Keratinocyte (primary cell): ENCODE measurements around the gene ZBTB20. TPM values are rescaled to one million over a fixed set of nuclear protein-coding genes. Genes with fewer than 3 reads are reported as not detected.

Source experiments
- DNase-seq: peaks from one replicate; pipeline ENCODE4 v3.0.0-alpha.2; 2011; ENCODE audit warnings: low read depth, missing footprints, low spot score
- FAIRE-seq: peaks from 2 replicates; lab custom pipeline; 2011; peaks lifted over from hg19 to GRCh38; lab: Jason Lieb, UNC
- H2AFZ ChIP-seq: 2 replicates; pipeline ENCODE4 v1.6.0; 2012; ENCODE audit warnings: low read length, control low read depth, inconsistent platforms; ENCODE audit not compliant: control insufficient read depth
- H3K27ac ChIP-seq: 2 replicates; pipeline ENCODE4 v1.5.1; 2011; ENCODE audit warnings: low read length; ENCODE audit not compliant: control insufficient read depth, insufficient read depth
- H3K27me3 ChIP-seq: 3 replicates; pipeline ENCODE4 v1.6.0; 2011; ENCODE audit warnings: low read length; ENCODE audit not compliant: control insufficient read depth, insufficient read depth; ENCODE audit errors: extremely low read depth
- H3K36me3 ChIP-seq, 2 experiments: 2 replicates in 1 of 2; 3 replicates in 1 of 2; pipeline ENCODE4 v1.5.1; 2011; ENCODE audit warnings: low read length in 2 of 2, mild to moderate bottlenecking in 1 of 2; ENCODE audit not compliant: control insufficient read depth in 2 of 2, insufficient read depth in 2 of 2; ENCODE audit errors: extremely low read depth in 1 of 2
- H3K4me1 ChIP-seq: 3 replicates; pipeline ENCODE4 v1.5.1; 2011; ENCODE audit warnings: low read length; ENCODE audit not compliant: control insufficient read depth, insufficient read depth; ENCODE audit errors: extremely low read depth
- H3K4me2 ChIP-seq: 3 replicates; pipeline ENCODE4 v1.6.0; 2011; ENCODE audit warnings: low read depth, low read length; ENCODE audit not compliant: control insufficient read depth, insufficient read depth; ENCODE audit errors: extremely low read depth
- H3K4me3 ChIP-seq, 3 experiments: fragments of 200-600 bp in 1 of 3; sonication (generic) in 1 of 3; 2 replicates in 2 of 3; 3 replicates in 1 of 3; pipeline ENCODE4 v1.5.1; 2011 to 2016; ENCODE audit warnings: low read length in 3 of 3, mild to moderate bottlenecking in 3 of 3, control low read depth in 2 of 3, inconsistent platforms in 1 of 3, low read depth in 1 of 3, mixed read lengths in 1 of 3, mixed run types in 1 of 3, moderate library complexity in 1 of 3; ENCODE audit not compliant: control insufficient read depth in 2 of 3, insufficient read depth in 2 of 3; ENCODE audit errors: extremely low read depth in 1 of 3
- H3K79me2 ChIP-seq: 2 replicates; pipeline ENCODE4 v1.6.0; 2012; ENCODE audit warnings: low read length; ENCODE audit not compliant: control insufficient read depth, insufficient read depth
- H3K9ac ChIP-seq: 3 replicates; pipeline ENCODE4 v1.6.0; 2011; ENCODE audit warnings: low read length; ENCODE audit not compliant: control insufficient read depth, insufficient read depth; ENCODE audit errors: extremely low read depth
- H3K9me1 ChIP-seq: 3 replicates; pipeline ENCODE4 v1.6.0; 2011; ENCODE audit warnings: low read length; ENCODE audit not compliant: control insufficient read depth, insufficient read depth; ENCODE audit errors: extremely low read depth
- H3K9me3 ChIP-seq: 2 replicates; pipeline ENCODE4 v1.5.1; 2012; ENCODE audit warnings: low read depth, low read length; ENCODE audit not compliant: control insufficient read depth
- H4K20me1 ChIP-seq: 3 replicates; pipeline ENCODE4 v1.6.0; 2011; ENCODE audit warnings: low read length; ENCODE audit not compliant: control insufficient read depth, insufficient read depth; ENCODE audit errors: extremely low read depth
- EZH2 ChIP-seq: IDR thresholded peaks from one replicate; pipeline ENCODE4 v1.6.1; 2012; ENCODE audit warnings: inconsistent platforms, mild to moderate bottlenecking, low read length, moderate library complexity
- dilution Hi-C: fragments of 300-500 bp; cut with MboI; formaldehyde crosslinking; loops from one replicate; pipeline ENCODE4 v1.7.0; 2020; ENCODE audit warnings: low sequenced_read_pairs; ENCODE audit not compliant: extremely low pct_ligation_motif_present
- polyA plus RNA-seq, 5 experiments: library from polyadenylated mRNA; depleted of rRNA in 3 of 5; stranded (reverse) in 3 of 5; stranded (forward) in 1 of 5; unstranded in 1 of 5; fragments of >200 nt; gene quantifications; 1 replicate in 1 of 5; 2 replicates in 3 of 5; 3 replicates in 1 of 5; pipeline versions ENCODE4 v1.2.1 to v1.2.3, GENCODE V29; 2011 to 2012; ENCODE audit warnings: missing spikeins in 2 of 5, low read depth in 1 of 5, low replicate concordance in 1 of 5
- TF ChIP-seq, protein P1 (sequence below), 3 experiments: IDR thresholded peaks in 1 of 3; conservative IDR thresholded peaks in 1 of 3; optimal IDR thresholded peaks in 1 of 3; 2 replicates in 2 of 3; 3 replicates in 1 of 3; pipeline versions ENCODE3 to v1.5.1; 2011; ENCODE audit warnings: low read length in 3 of 3, mild to moderate bottlenecking in 3 of 3, moderate library complexity in 2 of 3, control low read depth in 1 of 3, inconsistent platforms in 1 of 3; ENCODE audit not compliant: insufficient read depth in 2 of 3; ENCODE audit errors: extremely low read depth in 1 of 3

The ZBTB20 gene
- polyA plus RNA-seq, 1 donor (not counting 4 experiments of a cell fraction or from before 2014, with no cell fraction given), result 0.52 TPM

DNA sequence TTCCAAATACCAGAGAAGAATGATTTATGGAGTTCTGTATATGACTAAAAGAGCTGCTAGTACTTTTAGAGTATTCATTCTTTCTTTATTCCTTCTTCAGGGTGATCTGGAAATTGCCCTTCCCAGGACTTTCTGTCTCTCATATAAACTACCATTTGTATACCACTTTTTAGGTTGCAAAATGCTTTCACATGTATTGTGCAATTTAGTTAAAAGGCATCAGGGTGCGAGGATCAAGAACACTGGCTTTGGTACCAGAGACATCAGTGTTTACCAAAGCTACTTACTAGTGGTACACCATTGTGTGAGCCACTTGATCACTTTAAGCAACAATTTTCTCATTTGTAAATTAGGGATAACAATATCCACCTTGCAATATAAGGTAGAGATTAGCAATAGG lies 601.9 kb downstream of the ZBTB20 start:
- H3K4me3 ChIP-seq, result no peak overlapping the region
- H3K36me3 ChIP-seq, result no peaks in the 10 kb centered on the region
- dilution Hi-C loops, result no loop called here
- no peaks in the 10 kb centered on the region for H3K9me1 ChIP-seq
- no peak overlapping the region for H3K27ac ChIP-seq
- H3K9me3 ChIP-seq, result no peaks in the 10 kb centered on the region
- H4K20me1 ChIP-seq, result no peaks in the 10 kb centered on the region
- no peak for TF ChIP-seq EZH2
- TF ChIP-seq, protein P1, sequence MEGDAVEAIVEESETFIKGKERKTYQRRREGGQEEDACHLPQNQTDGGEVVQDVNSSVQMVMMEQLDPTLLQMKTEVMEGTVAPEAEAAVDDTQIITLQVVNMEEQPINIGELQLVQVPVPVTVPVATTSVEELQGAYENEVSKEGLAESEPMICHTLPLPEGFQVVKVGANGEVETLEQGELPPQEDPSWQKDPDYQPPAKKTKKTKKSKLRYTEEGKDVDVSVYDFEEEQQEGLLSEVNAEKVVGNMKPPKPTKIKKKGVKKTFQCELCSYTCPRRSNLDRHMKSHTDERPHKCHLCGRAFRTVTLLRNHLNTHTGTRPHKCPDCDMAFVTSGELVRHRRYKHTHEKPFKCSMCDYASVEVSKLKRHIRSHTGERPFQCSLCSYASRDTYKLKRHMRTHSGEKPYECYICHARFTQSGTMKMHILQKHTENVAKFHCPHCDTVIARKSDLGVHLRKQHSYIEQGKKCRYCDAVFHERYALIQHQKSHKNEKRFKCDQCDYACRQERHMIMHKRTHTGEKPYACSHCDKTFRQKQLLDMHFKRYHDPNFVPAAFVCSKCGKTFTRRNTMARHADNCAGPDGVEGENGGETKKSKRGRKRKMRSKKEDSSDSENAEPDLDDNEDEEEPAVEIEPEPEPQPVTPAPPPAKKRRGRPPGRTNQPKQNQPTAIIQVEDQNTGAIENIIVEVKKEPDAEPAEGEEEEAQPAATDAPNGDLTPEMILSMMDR (optimal IDR thresholded peaks at IDR 0.05 in 1 of 3, IDR thresholded peaks at IDR 0.05 in 1 of 3, conservative IDR thresholded peaks at IDR 0.05 in 1 of 3; ENCODE audit: extremely low read depth in 1 of 3, insufficient read depth in 2 of 3, low read length in 3 of 3), result no peak
- no peak overlapping the region for H3K4me2 ChIP-seq
- H3K9ac ChIP-seq, result no peak overlapping the region
- no peak for FAIRE-seq
- no peaks in the 10 kb centered on the region for H3K4me1 ChIP-seq
- no peaks in the 10 kb centered on the region for H3K27me3 ChIP-seq
- no peak for DNase-seq
- H2AFZ ChIP-seq, result no peak overlapping the region
- H3K79me2 ChIP-seq, result no peaks in the 10 kb centered on the region

DNA sequence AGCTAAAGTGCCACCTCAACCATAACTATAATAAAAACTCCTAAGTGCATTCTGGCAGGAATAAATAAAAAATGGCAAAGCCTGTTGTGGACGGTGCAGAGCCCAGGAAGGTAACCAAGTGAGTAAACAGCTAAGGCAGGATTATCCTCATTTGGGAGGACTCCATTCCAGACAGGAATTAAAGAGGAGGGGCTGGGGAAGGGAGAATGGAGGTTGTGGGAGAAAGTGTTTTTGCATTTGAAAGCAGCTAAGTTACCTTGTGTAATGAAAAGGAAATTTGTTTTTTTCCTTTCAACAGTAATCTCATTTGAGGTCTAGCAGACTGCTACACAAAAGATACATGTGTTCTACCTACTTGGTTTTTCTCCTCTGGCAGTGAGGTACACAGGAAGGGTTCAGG lies 604.7 kb downstream of the ZBTB20 start:
- Histone ChIP-seq H3K4me3 (no peak overlapping the region), H3K4me2 (no peak overlapping the region), H3K27ac (no peak overlapping the region), H2AFZ (no peak overlapping the region), H3K9me3 (no peaks in the 10 kb centered on the region), H3K9me1 (no peaks in the 10 kb centered on the region), H4K20me1 (no peaks in the 10 kb centered on the region), H3K79me2 (no peaks in the 10 kb centered on the region), H3K4me1 (no peaks in the 10 kb centered on the region), H3K27me3 (no peaks in the 10 kb centered on the region), H3K36me3 (no peaks in the 10 kb centered on the region), H3K9ac (no peak overlapping the region)
- FAIRE-seq, result no peak
- TF ChIP-seq, protein P1 (optimal IDR thresholded peaks at IDR 0.05 in 1 of 3, IDR thresholded peaks at IDR 0.05 in 1 of 3, conservative IDR thresholded peaks at IDR 0.05 in 1 of 3; ENCODE audit: extremely low read depth in 1 of 3, insufficient read depth in 2 of 3, low read length in 3 of 3), result no peak
- TF ChIP-seq EZH2, result no peak
- dilution Hi-C loops, result no loop called here
- DNase-seq, result no peak
